Right lobe of liver (tissue), 4 donors: Measurements from ENCODE around the gene C16orf89.

ENCODE experiments used
- CTCF ChIP-seq, 4 donors: fragments of 200-600 bp in 3 of 4; fragments of 450-650 bp in 1 of 4; IDR thresholded peaks; one replicate each; pipeline versions ENCODE4 v1.5.1 to v1.8.0; 2016 to 2022; ENCODE audit warnings: antibody characterized with exemption in 4 of 4, mild to moderate bottlenecking in 2 of 4
- POLR2A ChIP-seq: fragments of 450-650 bp; IDR thresholded peaks from one replicate; pipeline ENCODE4 v1.6.1; 2017; ENCODE audit warnings: antibody characterized with exemption, mild to moderate bottlenecking
- donor health status: DM: no; HTN: no; CAD: no.
- donor health status: DM: no; HTN: no; CAD: no.
- donor health status: DM: no; HTN: yes; CAD: no.

- TF ChIP-seq CTCF (IDR thresholded peaks at IDR 0.05) (no peak), POLR2A (no peak)
These were observed 3.7 kb downstream of the C16orf89 start for GRCh38 chr16:5062051-5062450.
